Left ventricle myocardium inferior (tissue), 1 donor: ENCODE data around the gene SLC38A6. TPM values are rescaled to one million over a fixed set of nuclear protein-coding genes. Genes with fewer than 3 reads are reported as not detected.
"Not testable (repeated sequence)": the region's sequence is repeated elsewhere in the genome, so short reads cannot be mapped to it uniquely, and the experiment has no call there.

Experiments used
- DNase-seq: peaks from one replicate; pipeline ENCODE4 v3.0.0-alpha.2; 2020
- H3K27ac ChIP-seq: fragments of 200-600 bp; replicated peaks from 2 replicates; pipeline ENCODE4 v1.8.0; 2021
- H3K27me3 ChIP-seq: fragments of 200-600 bp; 2 replicates; pipeline ENCODE4 v1.8.0; 2021; ENCODE audit warnings: low read depth
- H3K36me3 ChIP-seq: fragments of 200-600 bp; 2 replicates; pipeline ENCODE4 v1.8.0; 2021
- H3K4me1 ChIP-seq: fragments of 200-600 bp; 2 replicates; pipeline ENCODE4 v1.8.0; 2021
- H3K4me3 ChIP-seq: fragments of 200-600 bp; 2 replicates; pipeline ENCODE4 v1.8.0; 2021; ENCODE audit warnings: mild to moderate bottlenecking, moderate library complexity
- H3K9me3 ChIP-seq: fragments of 200-600 bp; replicated peaks from 2 replicates; pipeline ENCODE4 v1.8.0; 2021
- intact Hi-C: fragments of 100-400 bp; cut with micrococcal nuclease; formaldehyde crosslinking; loops from one replicate; pipeline ENCODE4 v1.11.0; 2022
- total RNA-seq: library from RNA; stranded (reverse); fragmentation: NEBNext Ultra II Directional; extraction: Animal tissue kit (Norgen Biotek cat#: 25700); gene quantifications from one replicate; pipeline ENCODE4 v1.2.1, GENCODE V29; 2021
- TF ChIP-seq, protein P1 (sequence below): fragments of 200-600 bp; IDR thresholded peaks from 2 replicates; pipeline ENCODE4 v1.8.0; 2021; ENCODE audit warnings: antibody characterized with exemption, mild to moderate bottlenecking, borderline replicate concordance
- donor health status: DM: no; HTN: yes; CAD: no; lungs with severe emphysema.

The SLC38A6 gene
- total RNA-seq, 1 donor from 2014 or later: 6.3 TPM

DNA sequence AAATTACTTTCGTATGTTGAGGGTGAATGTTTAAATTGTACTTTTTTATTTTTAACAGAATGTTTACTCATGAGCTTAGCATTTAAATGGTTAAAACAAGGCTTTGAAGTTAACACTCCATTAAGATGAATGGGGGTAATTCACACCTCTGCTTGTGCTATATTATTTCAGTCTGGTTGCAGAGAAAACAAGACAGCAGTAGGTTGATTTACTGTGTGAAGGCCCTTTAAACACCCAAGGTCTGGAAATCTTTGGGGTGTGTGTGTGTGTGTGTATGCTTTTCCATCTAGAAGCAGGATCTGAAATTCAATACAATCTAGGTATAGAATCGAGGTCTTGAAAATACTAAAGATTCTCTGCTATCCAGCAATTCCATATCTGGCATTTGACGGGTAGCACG is 83.8 kb downstream of the SLC38A6 start:
- Histone ChIP-seq H3K27me3 (no peaks in the 10 kb centered on the region), H3K27ac (no peak overlapping the region), H3K4me1 (no peaks in the 10 kb centered on the region), H3K4me3 (no peak overlapping the region), H3K9me3 (no peaks in the 10 kb centered on the region), H3K36me3 (peaks cover 12% of the 10 kb centered on the region)
- intact Hi-C loops: no loop called here
- no peak for DNase-seq
- TF ChIP-seq, protein P1, sequence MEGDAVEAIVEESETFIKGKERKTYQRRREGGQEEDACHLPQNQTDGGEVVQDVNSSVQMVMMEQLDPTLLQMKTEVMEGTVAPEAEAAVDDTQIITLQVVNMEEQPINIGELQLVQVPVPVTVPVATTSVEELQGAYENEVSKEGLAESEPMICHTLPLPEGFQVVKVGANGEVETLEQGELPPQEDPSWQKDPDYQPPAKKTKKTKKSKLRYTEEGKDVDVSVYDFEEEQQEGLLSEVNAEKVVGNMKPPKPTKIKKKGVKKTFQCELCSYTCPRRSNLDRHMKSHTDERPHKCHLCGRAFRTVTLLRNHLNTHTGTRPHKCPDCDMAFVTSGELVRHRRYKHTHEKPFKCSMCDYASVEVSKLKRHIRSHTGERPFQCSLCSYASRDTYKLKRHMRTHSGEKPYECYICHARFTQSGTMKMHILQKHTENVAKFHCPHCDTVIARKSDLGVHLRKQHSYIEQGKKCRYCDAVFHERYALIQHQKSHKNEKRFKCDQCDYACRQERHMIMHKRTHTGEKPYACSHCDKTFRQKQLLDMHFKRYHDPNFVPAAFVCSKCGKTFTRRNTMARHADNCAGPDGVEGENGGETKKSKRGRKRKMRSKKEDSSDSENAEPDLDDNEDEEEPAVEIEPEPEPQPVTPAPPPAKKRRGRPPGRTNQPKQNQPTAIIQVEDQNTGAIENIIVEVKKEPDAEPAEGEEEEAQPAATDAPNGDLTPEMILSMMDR: no peak

DNA sequence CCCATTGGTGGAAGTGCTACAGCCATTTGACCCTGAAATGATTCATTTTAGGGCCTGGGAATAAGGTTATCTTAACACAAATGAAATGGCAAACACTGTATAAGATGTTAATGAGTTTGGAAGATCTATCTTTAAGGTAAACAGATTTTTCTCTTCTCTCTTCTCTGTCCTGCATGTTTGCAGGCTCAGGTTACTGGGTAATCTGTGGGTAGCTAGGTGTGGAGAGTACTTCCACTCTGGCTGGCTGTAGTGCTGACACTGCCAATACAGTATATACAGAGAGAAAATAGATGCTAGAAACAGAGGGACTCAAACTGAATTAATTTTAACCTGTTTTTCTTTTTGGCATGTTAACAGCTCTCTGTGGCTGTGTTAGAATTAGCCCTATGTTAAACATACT is 84.6 kb downstream of the SLC38A6 start:
- H3K27ac ChIP-seq: no peak overlapping the region
- peaks cover 12% of the 10 kb centered on the region for H3K36me3 ChIP-seq
- TF ChIP-seq, protein P1: no peak
- H3K4me3 ChIP-seq: no peak overlapping the region
- no peaks in the 10 kb centered on the region for H3K9me3 ChIP-seq
- no peaks in the 10 kb centered on the region for H3K4me1 ChIP-seq
- no peak for DNase-seq
- intact Hi-C loops: no loop called here
- no peaks in the 10 kb centered on the region for H3K27me3 ChIP-seq

DNA sequence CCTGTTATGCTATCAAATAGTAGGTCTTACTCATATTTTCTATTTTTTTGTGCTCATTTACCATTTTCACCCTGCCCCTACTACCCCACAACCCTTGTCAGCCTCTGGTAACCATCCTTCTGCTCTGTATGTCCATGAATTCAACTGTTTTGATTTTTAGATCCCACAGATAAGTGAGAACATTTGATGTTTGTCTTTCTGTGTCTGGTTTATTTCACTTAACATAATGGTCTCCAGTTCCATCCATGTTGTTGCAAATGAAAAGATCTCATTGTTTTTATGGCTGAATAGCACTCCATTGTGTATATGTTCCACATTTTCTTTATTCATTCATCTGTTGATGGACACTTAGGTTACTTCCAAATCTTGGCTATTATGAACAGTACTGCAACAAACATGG is 91.4 kb downstream of the SLC38A6 start:
- H3K27me3 ChIP-seq, H3K4me3 ChIP-seq, H3K27ac ChIP-seq, H3K9me3 ChIP-seq, DNase-seq, H3K4me1 ChIP-seq, H3K36me3 ChIP-seq, intact Hi-C loops: not testable (repeated sequence)

DNA sequence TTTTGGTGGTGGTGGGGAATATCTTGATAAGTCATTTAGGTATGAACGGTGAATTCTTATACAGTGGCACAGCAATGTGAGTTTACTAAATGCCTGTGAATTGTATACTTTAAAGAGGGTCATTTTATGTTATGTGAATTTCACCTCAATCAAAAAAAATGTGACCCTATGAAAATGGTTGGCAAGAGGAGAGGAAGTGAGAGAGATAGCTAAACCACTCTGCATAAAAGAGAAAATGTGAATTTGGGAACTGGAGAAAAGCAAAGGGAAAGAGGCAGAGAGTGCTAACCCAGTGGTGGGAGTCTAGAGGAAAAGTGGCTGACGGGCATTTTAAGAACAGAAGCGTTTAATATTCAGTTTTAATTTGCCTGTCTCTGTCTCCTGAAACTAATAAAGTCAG is 93.8 kb downstream of the SLC38A6 start:
- TF ChIP-seq, protein P1: no peak
- no peaks in the 10 kb centered on the region for H3K4me1 ChIP-seq
- H3K27ac ChIP-seq: no peak overlapping the region
- H3K4me3 ChIP-seq: no peak overlapping the region
- no peaks in the 10 kb centered on the region for H3K9me3 ChIP-seq
- no peaks in the 10 kb centered on the region for H3K27me3 ChIP-seq
- intact Hi-C loops: no loop called here
- DNase-seq: no peak
- H3K36me3 ChIP-seq: no peaks in the 10 kb centered on the region

DNA sequence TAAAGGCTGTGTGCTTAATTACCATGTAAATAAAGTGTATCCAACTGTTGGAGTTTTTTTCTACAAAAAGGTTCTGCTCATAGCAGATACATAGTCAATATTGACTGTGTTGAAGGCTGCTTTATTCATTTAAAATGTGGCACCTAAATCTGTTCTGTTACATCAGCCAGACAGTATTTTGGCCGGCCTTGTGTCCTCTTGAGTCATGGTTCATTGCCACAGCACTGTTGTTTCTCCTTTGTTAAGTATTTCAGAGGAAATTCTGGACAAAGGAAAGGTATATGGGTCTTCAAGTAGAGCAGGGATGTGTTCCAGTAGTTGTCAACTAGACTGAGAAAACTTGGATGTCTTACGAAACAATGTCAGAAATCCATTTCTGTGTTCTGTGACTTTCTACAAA is 95.5 kb downstream of the SLC38A6 start:
- intact Hi-C loops: no loop called here
- Histone ChIP-seq H3K4me1 (no peaks in the 10 kb centered on the region), H3K36me3 (no peaks in the 10 kb centered on the region), H3K4me3 (no peak overlapping the region), H3K27ac (no peak overlapping the region), H3K9me3 (no peaks in the 10 kb centered on the region), H3K27me3 (no peaks in the 10 kb centered on the region)
- TF ChIP-seq, protein P1: no peak
- DNase-seq: no peak

DNA sequence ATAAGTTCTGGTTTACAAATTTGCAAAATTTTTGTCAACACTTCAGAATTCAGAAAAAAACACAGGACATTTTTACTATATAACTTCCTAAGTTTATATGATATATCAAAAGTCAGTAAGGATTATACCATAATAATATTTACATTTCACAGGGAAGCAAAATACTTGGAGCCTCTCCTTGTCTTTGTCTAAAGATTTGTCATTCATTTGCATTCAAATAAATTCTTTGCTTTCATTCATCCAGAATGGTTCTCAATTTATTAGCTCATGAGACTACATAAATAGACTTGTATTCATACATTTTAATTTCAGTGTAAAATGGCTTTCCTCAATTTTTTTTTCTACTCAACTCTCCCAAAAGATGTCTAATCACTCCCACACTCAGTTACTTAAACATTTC is 96.4 kb downstream of the SLC38A6 start:
- TF ChIP-seq, protein P1: no peak
- DNase-seq: no peak
- no peaks in the 10 kb centered on the region for H3K27me3 ChIP-seq
- no peak overlapping the region for H3K27ac ChIP-seq
- no peak overlapping the region for H3K4me3 ChIP-seq
- H3K4me1 ChIP-seq: no peaks in the 10 kb centered on the region
- no peaks in the 10 kb centered on the region for H3K9me3 ChIP-seq
- H3K36me3 ChIP-seq: no peaks in the 10 kb centered on the region
- intact Hi-C loops: no loop called here
